ENCODE measurements around the gene SUSD6.
"Not testable (repeated sequence)": the region's sequence is repeated elsewhere in the genome, so short reads cannot be mapped to it uniquely, and the experiment has no call there.

Gene SUSD6

GRCh38 chr14:69633238-69633637, 21.8 kb downstream of the SUSD6 start:
- no peak for DNase-seq (ENCODE audit: low read depth)
- no peak for TF ChIP-seq CTCF (conservative IDR thresholded peaks at IDR 0.05; ENCODE audit: control insufficient read depth, insufficient read depth, low read depth, low read length)
- no peak overlapping the region for H3K4me3 ChIP-seq (ENCODE audit: control insufficient read depth, low read depth, low read length)

GRCh38 chr14:69635981-69636639, 24.7 kb downstream of the SUSD6 start:
- no peak for DNase-seq (ENCODE audit: low read depth)
- H3K4me3 ChIP-seq (ENCODE audit: control insufficient read depth, low read depth, low read length) = no peak overlapping the region
- TF ChIP-seq CTCF (conservative IDR thresholded peaks at IDR 0.05; ENCODE audit: control insufficient read depth, insufficient read depth, low read depth, low read length) = no peak

DNA sequence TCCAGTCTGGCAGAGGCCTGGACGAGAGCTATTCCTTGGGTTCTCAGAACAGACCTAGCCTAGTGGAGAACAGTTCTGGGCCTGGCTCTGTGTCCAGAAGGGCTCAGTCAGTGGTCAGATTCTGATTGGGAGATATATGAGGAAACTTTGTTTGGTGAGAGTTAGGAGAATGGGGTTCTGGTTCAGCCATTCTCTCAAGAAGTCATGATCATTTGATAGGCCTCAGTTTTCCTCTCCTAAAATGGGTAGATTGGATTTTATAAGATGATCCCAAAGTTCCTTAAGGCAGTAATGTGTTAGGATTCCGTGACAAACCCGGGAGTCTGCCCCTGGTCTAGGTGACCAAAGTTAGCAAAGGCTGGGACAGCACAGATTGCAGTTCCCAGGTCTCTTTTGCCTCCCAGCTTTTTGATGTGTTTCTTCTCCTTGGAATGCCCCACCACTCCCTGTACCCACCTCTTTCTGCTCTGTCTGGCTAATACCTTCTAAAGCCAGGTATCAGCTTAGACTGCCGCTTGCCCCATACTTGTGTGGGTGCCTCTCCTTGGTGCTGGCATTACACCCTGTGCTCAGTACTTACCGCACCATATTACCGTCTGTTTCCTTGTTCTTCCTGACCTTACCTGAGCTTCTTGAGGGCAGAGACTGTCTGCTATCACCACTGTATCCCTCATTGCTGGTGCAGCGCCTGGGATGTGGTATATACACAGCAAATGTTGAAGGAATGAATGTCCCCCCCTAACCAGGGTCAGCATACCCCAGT, 25.5 kb downstream of the SUSD6 start:
- no peak overlapping the region for H3K4me3 ChIP-seq (ENCODE audit: control insufficient read depth, low read depth, low read length)
- DNase-seq (ENCODE audit: low read depth) = no peak
- no peak for TF ChIP-seq CTCF (conservative IDR thresholded peaks at IDR 0.05; ENCODE audit: control insufficient read depth, insufficient read depth, low read depth, low read length)

DNA sequence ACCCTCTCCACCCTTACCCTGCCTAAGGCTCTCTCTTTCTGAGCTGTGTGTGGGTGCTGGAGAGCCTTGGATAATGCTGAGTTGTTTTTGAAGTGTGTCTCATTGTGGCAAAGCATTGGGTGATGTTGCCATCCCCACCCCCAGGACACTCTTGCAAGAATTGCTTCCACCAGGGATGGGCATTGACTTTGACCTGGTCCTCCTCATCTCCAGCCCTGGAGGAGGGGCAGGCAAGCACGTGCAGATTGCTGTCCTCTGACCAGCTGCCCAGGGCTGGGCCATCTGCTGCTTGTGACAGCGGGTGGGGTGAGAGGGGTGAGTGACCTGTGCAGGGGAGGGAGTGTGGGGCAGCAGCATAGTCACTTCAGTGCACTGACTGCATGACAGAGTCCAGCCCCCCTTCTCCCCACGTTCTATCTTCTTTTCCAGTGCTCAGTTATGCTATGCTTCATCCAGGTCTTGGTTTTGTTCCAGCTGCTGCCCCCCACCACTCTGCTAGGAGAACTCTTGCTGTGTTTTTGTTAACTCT, 26.2 kb downstream of the SUSD6 start:
- no peak overlapping the region for H3K4me3 ChIP-seq (ENCODE audit: control insufficient read depth, low read depth, low read length)
- TF ChIP-seq CTCF (conservative IDR thresholded peaks at IDR 0.05; ENCODE audit: control insufficient read depth, insufficient read depth, low read depth, low read length) = no peak
- no peak for DNase-seq (ENCODE audit: low read depth)

DNA sequence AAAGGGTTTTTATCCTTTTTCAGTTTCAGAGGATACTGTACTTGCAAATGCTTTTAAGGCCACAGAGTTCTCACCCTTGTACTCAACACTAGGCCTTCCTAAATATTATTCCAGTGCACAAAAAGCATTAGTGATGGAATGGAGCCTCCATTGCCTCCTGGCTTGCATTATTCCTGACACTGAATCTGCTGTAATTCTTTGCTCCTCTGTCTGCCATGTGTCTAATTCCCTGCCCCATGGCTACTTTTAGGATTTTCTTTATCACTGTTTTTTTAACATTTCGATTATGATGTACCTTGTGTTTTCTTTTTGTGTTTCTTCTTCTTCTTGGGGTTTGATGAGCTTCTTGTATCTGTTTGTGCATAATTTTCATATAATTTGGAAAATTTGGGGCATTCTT, 29.5 kb downstream of the SUSD6 start:
- DNase-seq (ENCODE audit: low read depth) = no peak
- TF ChIP-seq CTCF (conservative IDR thresholded peaks at IDR 0.05; ENCODE audit: control insufficient read depth, insufficient read depth, low read depth, low read length) = no peak
- H3K4me3 ChIP-seq (ENCODE audit: control insufficient read depth, low read depth, low read length) = no peak overlapping the region

DNA sequence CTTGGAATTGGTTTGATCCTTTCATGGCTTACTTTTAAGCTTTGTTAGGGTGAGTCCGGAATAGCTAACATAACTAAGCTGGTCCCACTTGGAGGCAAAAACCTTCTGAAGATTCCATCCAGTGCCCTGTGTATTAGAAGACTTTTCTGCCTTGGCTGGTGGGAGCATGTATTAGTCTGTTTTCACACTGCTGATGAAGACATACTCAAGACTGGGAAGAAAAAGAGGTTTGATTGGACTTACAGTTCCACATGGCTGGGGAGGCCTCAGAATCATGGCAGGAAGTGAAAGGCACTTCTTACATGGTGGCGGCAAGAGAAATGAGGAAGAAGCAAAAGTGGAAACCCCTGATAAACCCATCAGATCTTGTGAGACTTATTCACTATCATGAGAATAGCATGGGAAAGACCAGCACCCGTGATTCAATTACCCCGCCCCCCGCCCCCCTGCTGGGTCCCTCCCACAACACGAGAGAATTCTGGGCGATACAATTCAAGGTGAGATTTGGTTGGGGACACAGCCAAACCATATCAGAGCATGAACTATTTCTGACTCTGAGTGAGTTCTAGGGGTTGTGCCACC, 30.9 kb downstream of the SUSD6 start:
- not testable (repeated sequence) for H3K4me3 ChIP-seq (ENCODE audit: control insufficient read depth, low read depth, low read length); DNase-seq (ENCODE audit: low read depth)

Data from fibroblast of mammary gland (primary cell).